ENCODE measurements around the gene KRTAP5-9.

DNA sequence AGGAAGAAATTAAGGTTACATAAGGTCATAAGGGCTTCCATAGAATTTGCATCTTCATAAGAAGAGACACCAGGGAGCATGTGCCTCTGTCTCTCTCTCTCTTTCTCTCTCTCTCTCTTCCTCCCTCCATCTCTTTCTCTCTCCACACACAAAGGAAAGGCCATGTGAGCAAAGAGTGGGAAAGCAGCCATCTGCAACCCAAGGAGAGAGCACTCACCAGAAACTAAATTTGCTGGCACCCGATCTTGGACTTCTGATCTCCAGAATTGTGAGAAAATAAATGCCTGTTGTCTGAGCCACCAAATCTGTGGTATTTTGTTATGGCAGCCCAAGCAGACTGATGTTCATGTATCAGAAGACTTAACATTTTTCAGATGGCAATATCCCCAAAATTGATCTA lies 10.8 kb downstream of the KRTAP5-9 start:
- TF ChIP-seq ZFP30 (CRISPR knock-in tag; IDR thresholded peaks at IDR 0.05) (no peak), RARB (CRISPR knock-in tag; IDR thresholded peaks at IDR 0.05) (no peak), ZFP3 (CRISPR knock-in tag; IDR thresholded peaks at IDR 0.05) (no peak), ARNTL (CRISPR knock-in tag; IDR thresholded peaks at IDR 0.05; ENCODE audit: borderline replicate concordance, low read depth) (no peak), BACH2 (CRISPR knock-in tag; IDR thresholded peaks at IDR 0.05; ENCODE audit: borderline replicate concordance) (no peak), ZNF565 (CRISPR knock-in tag; conservative IDR thresholded peaks at IDR 0.05; ENCODE audit: low read depth) (no peak), ZNF70 (CRISPR knock-in tag; IDR thresholded peaks at IDR 0.05) (no peak)
- TF ChIP-seq, protein P1, sequence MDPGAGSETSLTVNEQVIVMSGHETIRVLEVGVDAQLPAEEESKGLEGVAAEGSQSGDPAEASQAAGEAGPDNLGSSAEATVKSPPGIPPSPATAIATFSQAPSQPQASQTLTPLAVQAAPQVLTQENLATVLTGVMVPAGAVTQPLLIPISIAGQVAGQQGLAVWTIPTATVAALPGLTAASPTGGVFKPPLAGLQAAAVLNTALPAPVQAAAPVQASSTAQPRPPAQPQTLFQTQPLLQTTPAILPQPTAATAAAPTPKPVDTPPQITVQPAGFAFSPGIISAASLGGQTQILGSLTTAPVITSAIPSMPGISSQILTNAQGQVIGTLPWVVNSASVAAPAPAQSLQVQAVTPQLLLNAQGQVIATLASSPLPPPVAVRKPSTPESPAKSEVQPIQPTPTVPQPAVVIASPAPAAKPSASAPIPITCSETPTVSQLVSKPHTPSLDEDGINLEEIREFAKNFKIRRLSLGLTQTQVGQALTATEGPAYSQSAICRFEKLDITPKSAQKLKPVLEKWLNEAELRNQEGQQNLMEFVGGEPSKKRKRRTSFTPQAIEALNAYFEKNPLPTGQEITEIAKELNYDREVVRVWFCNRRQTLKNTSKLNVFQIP (CRISPR knock-in tag; IDR thresholded peaks at IDR 0.05; ENCODE audit: borderline replicate concordance, low read depth): no peak
- TF ChIP-seq, protein P2, sequence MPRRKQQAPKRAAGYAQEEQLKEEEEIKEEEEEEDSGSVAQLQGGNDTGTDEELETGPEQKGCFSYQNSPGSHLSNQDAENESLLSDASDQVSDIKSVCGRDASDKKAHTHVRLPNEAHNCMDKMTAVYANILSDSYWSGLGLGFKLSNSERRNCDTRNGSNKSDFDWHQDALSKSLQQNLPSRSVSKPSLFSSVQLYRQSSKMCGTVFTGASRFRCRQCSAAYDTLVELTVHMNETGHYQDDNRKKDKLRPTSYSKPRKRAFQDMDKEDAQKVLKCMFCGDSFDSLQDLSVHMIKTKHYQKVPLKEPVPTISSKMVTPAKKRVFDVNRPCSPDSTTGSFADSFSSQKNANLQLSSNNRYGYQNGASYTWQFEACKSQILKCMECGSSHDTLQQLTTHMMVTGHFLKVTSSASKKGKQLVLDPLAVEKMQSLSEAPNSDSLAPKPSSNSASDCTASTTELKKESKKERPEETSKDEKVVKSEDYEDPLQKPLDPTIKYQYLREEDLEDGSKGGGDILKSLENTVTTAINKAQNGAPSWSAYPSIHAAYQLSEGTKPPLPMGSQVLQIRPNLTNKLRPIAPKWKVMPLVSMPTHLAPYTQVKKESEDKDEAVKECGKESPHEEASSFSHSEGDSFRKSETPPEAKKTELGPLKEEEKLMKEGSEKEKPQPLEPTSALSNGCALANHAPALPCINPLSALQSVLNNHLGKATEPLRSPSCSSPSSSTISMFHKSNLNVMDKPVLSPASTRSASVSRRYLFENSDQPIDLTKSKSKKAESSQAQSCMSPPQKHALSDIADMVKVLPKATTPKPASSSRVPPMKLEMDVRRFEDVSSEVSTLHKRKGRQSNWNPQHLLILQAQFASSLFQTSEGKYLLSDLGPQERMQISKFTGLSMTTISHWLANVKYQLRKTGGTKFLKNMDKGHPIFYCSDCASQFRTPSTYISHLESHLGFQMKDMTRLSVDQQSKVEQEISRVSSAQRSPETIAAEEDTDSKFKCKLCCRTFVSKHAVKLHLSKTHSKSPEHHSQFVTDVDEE (CRISPR knock-in tag; IDR thresholded peaks at IDR 0.05): no peak
